B cell (primary cell): ENCODE results near the gene C2orf81. TPM values are rescaled to one million over a fixed set of nuclear protein-coding genes. Genes with fewer than 3 reads are reported as not detected.

Experiments used
- ATAC-seq: fragments of 200-7000 bp; cut with Tn5 transposase; one replicate; pipeline ENCODE4 v1.10.0; 2021; ENCODE audit warnings: low read depth, mild to moderate bottlenecking, moderate number of reproducible peaks, moderate library complexity
- CTCF ChIA-PET: fragments of 350-600 bp; sonication (Branson Sonifier 250); formaldehyde crosslinking; loops from one replicate; lab custom pipeline; 2021; ENCODE audit warnings: antibody characterized with exemption, inconsistent platforms; lab: Charles Lee
- POLR2A ChIA-PET: fragments of 350-600 bp; sonication (Branson Sonifier 250); formaldehyde crosslinking; loops from one replicate; lab custom pipeline; 2021; ENCODE audit warnings: antibody characterized with exemption; lab: Charles Lee
- DNase-seq: peaks from one replicate; pipeline ENCODE4 v3.0.0; 2013
- H2AFZ ChIP-seq: 2 replicates; pipeline ENCODE4 v1.6.1; 2012; ENCODE audit warnings: mild to moderate bottlenecking, low read depth, low read length; ENCODE audit not compliant: insufficient read depth, poor library complexity, severe bottlenecking
- H3K27ac ChIP-seq, 2 donors: 1 replicate in 1 of 2; 2 replicates in 1 of 2; pipeline ENCODE4 v1.5.1; 2012 to 2013; ENCODE audit warnings: low read length in 2 of 2, mild to moderate bottlenecking in 2 of 2, moderate library complexity in 1 of 2
- H3K27me3 ChIP-seq, 4 experiments: fragments of 200-600 bp in 1 of 4; sonication (generic) in 1 of 4; replicated peaks in 1 of 4; 1 replicate in 2 of 4; 2 replicates in 2 of 4; pipeline versions ENCODE4 v1.6.1 to v1.7.0; 2013 to 2016; ENCODE audit warnings: low read length in 3 of 4, mild to moderate bottlenecking in 2 of 4, mixed read lengths in 1 of 4, moderate library complexity in 1 of 4; ENCODE audit not compliant: insufficient read depth in 4 of 4, control insufficient read depth in 3 of 4; ENCODE audit errors: control extremely low read depth in 1 of 4
- H3K36me3 ChIP-seq, 2 experiments: replicated peaks in 1 of 2; 1 replicate in 1 of 2; 2 replicates in 1 of 2; pipeline versions ENCODE4 v1.6.1 to v1.7.1; 2013; ENCODE audit warnings: low read length in 1 of 2; ENCODE audit not compliant: insufficient read depth in 2 of 2, control insufficient read depth in 1 of 2; ENCODE audit errors: control extremely low read depth in 1 of 2, extremely low read depth in 1 of 2
- H3K4me1 ChIP-seq, 2 donors: fragments of 200-600 bp in 1 of 2; sonication (generic) in 1 of 2; 1 replicate in 1 of 2; 2 replicates in 1 of 2; pipeline versions ENCODE4 v1.5.1 to v1.6.1; 2013 to 2017; ENCODE audit warnings: low read length in 2 of 2; ENCODE audit not compliant: control insufficient read depth in 2 of 2, insufficient read depth in 2 of 2
- H3K4me2 ChIP-seq: replicated peaks from 2 replicates; pipeline ENCODE3; 2012; ENCODE audit warnings: mild to moderate bottlenecking, low read depth, low read length; ENCODE audit not compliant: poor library complexity, severe bottlenecking
- H3K4me3 ChIP-seq, 5 experiments: fragments of 200-600 bp in 1 of 5; sonication (generic) in 1 of 5; 1 replicate in 3 of 5; 2 replicates in 2 of 5; pipeline versions ENCODE4 v1.5.1 to v1.7.0; 2011 to 2016; ENCODE audit warnings: low read length in 4 of 5, mild to moderate bottlenecking in 4 of 5, low read depth in 2 of 5, control low read depth in 1 of 5, moderate library complexity in 1 of 5; ENCODE audit not compliant: insufficient read depth in 1 of 5; ENCODE audit errors: control extremely low read depth in 1 of 5, extremely low read depth in 1 of 5
- H3K79me2 ChIP-seq: fragments of 200-600 bp; sonication (generic); one replicate; pipeline ENCODE4 v1.6.0; 2016; ENCODE audit warnings: low read length; ENCODE audit not compliant: control insufficient read depth, insufficient read depth
- H3K9ac ChIP-seq: fragments of 200-600 bp; sonication (generic); 2 replicates; pipeline ENCODE4 v1.6.1; 2017; ENCODE audit warnings: mild to moderate bottlenecking, low read length, moderate library complexity
- H3K9me3 ChIP-seq, 3 donors: one replicate each; pipeline versions ENCODE4 v1.6.1 to v1.7.1; 2013; ENCODE audit warnings: low read length in 2 of 3; ENCODE audit not compliant: control insufficient read depth in 2 of 3, insufficient read depth in 1 of 3; ENCODE audit errors: control extremely low read depth in 1 of 3
- H4K20me1 ChIP-seq: 2 replicates; pipeline ENCODE4 v1.6.0; 2012; ENCODE audit warnings: mild to moderate bottlenecking, low read length; ENCODE audit not compliant: insufficient read depth, control insufficient read depth, poor library complexity, severe bottlenecking
- H3K27ac Mint-ChIP-seq: one replicate; pipeline ENCODE4 v1.8.0; 2021; ENCODE audit warnings: mixed read lengths
- H3K27me3 Mint-ChIP-seq: one replicate; pipeline ENCODE4 v1.8.0; 2021; ENCODE audit warnings: mixed read lengths
- H3K4me1 Mint-ChIP-seq: one replicate; pipeline ENCODE4 v1.8.0; 2021; ENCODE audit warnings: mixed read lengths
- H3K4me3 Mint-ChIP-seq: one replicate; pipeline ENCODE4 v1.8.0; 2021; ENCODE audit warnings: mixed read lengths
- H3K9me3 Mint-ChIP-seq: one replicate; pipeline ENCODE4 v1.8.0; 2022; ENCODE audit warnings: mixed read lengths; ENCODE audit not compliant: insufficient read depth
- EZH2 ChIP-seq: IDR thresholded peaks from 2 replicates; pipeline ENCODE4 v1.6.1; 2012; ENCODE audit warnings: borderline replicate concordance, low read depth, mild to moderate bottlenecking, moderate library complexity, low read length; ENCODE audit not compliant: insufficient read depth, poor library complexity, severe bottlenecking
- WGBS: methylation state at CpG from one replicate; pipeline ENCODE4 v1.1.5; 2013; ENCODE audit warnings: missing lambda C conversion rate; ENCODE audit not compliant: insufficient coverage; 5-methylcytosine and 5-hydroxymethylcytosine counted together
- intact Hi-C: fragments of 100-400 bp; cut with micrococcal nuclease; formaldehyde crosslinking; loops from one replicate; pipeline ENCODE4 v1.10.0; 2022
- polyA plus RNA-seq: library from polyadenylated mRNA; depleted of rRNA; stranded (reverse); fragments of >200 nt; gene quantifications from 2 replicates; pipeline ENCODE4 v1.2.3, GENCODE V29; 2012
- total RNA-seq, 2 donors: library from RNA; stranded (reverse); fragments of 120-200 nt in 1 of 2; gene quantifications; 1 replicate in 1 of 2; 2 replicates in 1 of 2; pipeline versions ENCODE4 v1.2.3 to v1.2.4, GENCODE V29; 2013 to 2022
- TF ChIP-seq, protein P1 (sequence below): fragments of 200-600 bp; IDR thresholded peaks from one replicate; pipeline ENCODE4 v1.8.0; 2022; ENCODE audit warnings: antibody characterized with exemption, mild to moderate bottlenecking

The C2orf81 gene
- total and polyA plus RNA-seq, 2 donors (not counting 1 experiment from before 2014, with no cell fraction given) = 5.4 to 8.6 TPM

DNA sequence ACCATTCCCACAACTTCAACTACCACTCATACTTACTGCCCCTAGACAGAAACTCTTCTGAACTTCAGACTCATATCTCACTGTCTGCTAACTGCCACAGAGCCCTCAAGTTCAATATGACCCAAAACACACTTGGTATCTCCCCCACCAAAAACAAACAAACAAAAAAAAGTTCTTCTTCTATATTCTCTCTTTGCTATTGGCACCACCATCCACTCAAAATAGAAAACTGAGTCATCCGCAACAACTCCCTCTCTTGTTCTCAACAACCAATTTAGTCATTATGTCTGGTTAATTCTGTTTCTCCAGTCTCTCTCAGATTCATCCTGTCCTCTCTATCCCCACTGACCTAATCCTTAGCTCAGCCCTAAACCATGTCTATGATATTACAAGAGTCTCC lies 34.1 kb downstream of the C2orf81 start:
- Mint-ChIP-seq H3K4me1 (peaks cover 16% of the 10 kb centered on the region), H3K27me3 (no peaks in the 10 kb centered on the region), H3K9me3 (no peaks in the 10 kb centered on the region), H3K27ac (no peak overlapping the region), H3K4me3 (no peak overlapping the region)
- ATAC-seq (no peak), DNase-seq (no peak)
- Histone ChIP-seq H2AFZ (no peak overlapping the region), H3K4me3 (no peak overlapping the region), H3K9me3 (no peaks in the 10 kb centered on the region), H3K4me2 (no peak overlapping the region), H3K36me3 (peaks cover 0 to 6% of the 10 kb centered on the region in 2 experiments), H4K20me1 (peaks cover 61% of the 10 kb centered on the region), H3K79me2 (peaks cover 93% of the 10 kb centered on the region), H3K4me1 (peaks cover 15 to 24% of the 10 kb centered on the region in 2 donors), H3K27me3 (no peaks in the 10 kb centered on the region), H3K9ac (no peak overlapping the region), H3K27ac (no peak overlapping the region)
- WGBS = 100% methylated on average over 1 of the region's 1 CpG
- TF ChIP-seq, protein P1, sequence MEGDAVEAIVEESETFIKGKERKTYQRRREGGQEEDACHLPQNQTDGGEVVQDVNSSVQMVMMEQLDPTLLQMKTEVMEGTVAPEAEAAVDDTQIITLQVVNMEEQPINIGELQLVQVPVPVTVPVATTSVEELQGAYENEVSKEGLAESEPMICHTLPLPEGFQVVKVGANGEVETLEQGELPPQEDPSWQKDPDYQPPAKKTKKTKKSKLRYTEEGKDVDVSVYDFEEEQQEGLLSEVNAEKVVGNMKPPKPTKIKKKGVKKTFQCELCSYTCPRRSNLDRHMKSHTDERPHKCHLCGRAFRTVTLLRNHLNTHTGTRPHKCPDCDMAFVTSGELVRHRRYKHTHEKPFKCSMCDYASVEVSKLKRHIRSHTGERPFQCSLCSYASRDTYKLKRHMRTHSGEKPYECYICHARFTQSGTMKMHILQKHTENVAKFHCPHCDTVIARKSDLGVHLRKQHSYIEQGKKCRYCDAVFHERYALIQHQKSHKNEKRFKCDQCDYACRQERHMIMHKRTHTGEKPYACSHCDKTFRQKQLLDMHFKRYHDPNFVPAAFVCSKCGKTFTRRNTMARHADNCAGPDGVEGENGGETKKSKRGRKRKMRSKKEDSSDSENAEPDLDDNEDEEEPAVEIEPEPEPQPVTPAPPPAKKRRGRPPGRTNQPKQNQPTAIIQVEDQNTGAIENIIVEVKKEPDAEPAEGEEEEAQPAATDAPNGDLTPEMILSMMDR = no peak
- TF ChIP-seq EZH2 = no peak
- CTCF ChIA-PET = interaction anchor here (0.6 kb wide), 1 partner anchor 536 kb away, joined by 3 read pairs; no protein-coding TSS in a partner anchor
- intact Hi-C loops = no loop called here
- POLR2A ChIA-PET = no interaction called here

DNA sequence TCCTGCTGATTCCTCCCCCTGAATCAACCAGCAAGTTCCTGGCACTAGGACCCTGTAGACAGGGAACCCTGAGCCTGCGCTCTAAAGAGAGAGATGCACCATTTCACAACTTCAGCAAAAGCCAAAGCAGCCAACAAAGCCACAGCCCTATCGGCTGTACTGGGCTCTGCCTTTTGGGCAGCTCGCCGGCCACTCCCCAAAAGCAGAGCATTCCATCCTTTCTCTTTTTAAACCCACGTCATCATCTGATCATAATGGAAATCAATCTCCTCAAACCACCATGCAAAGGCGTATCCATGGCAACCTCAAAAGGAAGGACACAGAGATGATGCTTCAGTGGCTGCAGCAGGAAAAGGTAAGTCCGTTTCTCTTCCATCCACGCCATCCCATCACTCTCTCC lies 36.0 kb downstream of the C2orf81 start:
- POLR2A ChIA-PET = no interaction called here
- CTCF ChIA-PET = no interaction called here
- 100% methylated on average over 2 of the region's 8 CpGs for WGBS
- peaks cover 13% of the 10 kb centered on the region for H3K4me1 Mint-ChIP-seq
- H3K9ac ChIP-seq = no peak overlapping the region
- H3K4me3 ChIP-seq = no peak overlapping the region
- no peak for DNase-seq
- peaks cover 80% of the 10 kb centered on the region for H4K20me1 ChIP-seq
- no peak overlapping the region for H3K27ac ChIP-seq
- H3K27me3 ChIP-seq = no peaks in the 10 kb centered on the region
- intact Hi-C loops = no loop called here
- no peak overlapping the region for H3K4me3 Mint-ChIP-seq
- TF ChIP-seq, protein P1 = no peak
- no peak for TF ChIP-seq EZH2
- H3K4me2 ChIP-seq = no peak overlapping the region
- no peak overlapping the region for H3K27ac Mint-ChIP-seq
- H3K4me1 ChIP-seq = peaks cover 7 to 16% of the 10 kb centered on the region in 2 donors
- no peaks in the 10 kb centered on the region for H3K9me3 ChIP-seq
- H3K79me2 ChIP-seq = peaks cover 93% of the 10 kb centered on the region
- H3K9me3 Mint-ChIP-seq = no peaks in the 10 kb centered on the region
- H3K27me3 Mint-ChIP-seq = no peaks in the 10 kb centered on the region
- peaks cover 0 to 6% of the 10 kb centered on the region in 2 experiments for H3K36me3 ChIP-seq
- no peak overlapping the region for H2AFZ ChIP-seq
- ATAC-seq = no peak
